UCSD-AML1 (cell line): ENCODE data around the gene EXD3.
"Not testable (repeated sequence)": the region's sequence is repeated elsewhere in the genome, so short reads cannot be mapped to it uniquely, and the experiment has no call there.

Source experiments
- DNase-seq: peaks from one replicate; lab custom pipeline; 2025; ENCODE audit not compliant: unreplicated experiment; lab: John Stamatoyannopoulos, UW

Gene EXD3

DNA sequence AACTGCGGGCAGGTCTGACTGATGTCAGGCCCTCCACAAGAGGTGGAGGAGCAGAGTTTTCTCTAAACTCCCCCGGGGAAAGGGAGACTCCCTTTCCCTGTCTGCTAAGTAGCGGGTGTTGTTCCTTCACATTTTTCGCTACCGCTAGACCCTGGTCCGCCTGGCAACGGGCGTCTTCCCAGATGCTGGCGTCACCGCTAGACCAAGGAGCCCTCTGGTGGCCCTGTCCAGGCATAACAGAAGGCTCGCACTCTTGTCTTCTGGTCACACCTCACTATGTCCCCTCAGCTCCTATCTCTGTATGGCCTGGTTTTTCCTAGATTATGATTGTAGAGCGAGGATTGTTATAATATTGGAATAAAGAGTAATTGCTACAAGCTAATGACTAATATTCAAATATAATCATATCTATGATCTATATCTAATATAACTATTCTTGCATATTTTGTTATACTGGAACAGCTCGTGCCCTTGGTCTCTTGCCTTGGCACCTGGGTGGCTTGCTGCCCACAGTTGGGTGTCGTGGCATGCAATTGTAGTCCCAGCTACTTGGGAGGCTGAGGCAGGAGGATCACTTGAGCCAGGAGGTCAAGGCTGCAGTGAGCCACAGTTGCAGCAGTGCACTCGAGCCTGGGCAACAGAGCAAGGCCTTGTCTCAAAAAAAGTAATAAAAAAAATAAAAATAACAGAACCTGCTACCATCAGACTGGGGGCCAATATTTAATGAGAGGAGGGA lies 160.6 kb downstream of the EXD3 start:
- not testable (repeated sequence) for DNase-seq
